Esophagus muscularis mucosa (tissue), 3 donors: ENCODE measurements around the gene STK4.
A peak's percentile ranks its signal among the peaks of the same experiment; 100 is the strongest.

Experiments
- POLR2A ChIP-seq: fragments of 450-650 bp; IDR thresholded peaks from one replicate; pipeline ENCODE4 v1.6.1; 2017; ENCODE audit warnings: antibody characterized with exemption, moderate library complexity, mild to moderate bottlenecking, low read depth
- POLR2AphosphoS5 ChIP-seq, 2 donors: sonication (generic); formaldehyde crosslinking; IDR thresholded peaks; one replicate each; pipeline ENCODE4 v1.6.1; 2017; ENCODE audit warnings: antibody characterized with exemption in 2 of 2
- TF ChIP-seq, protein P1 (sequence below), 3 experiments: fragments of 200-600 bp in 2 of 3; fragments of 450-650 bp in 1 of 3; sonication (generic) in 2 of 3; IDR thresholded peaks; one replicate each; pipeline ENCODE4 v1.5.1; 2017 to 2019; ENCODE audit warnings: antibody characterized with exemption in 3 of 3, mild to moderate bottlenecking in 2 of 3, moderate library complexity in 1 of 3

DNA sequence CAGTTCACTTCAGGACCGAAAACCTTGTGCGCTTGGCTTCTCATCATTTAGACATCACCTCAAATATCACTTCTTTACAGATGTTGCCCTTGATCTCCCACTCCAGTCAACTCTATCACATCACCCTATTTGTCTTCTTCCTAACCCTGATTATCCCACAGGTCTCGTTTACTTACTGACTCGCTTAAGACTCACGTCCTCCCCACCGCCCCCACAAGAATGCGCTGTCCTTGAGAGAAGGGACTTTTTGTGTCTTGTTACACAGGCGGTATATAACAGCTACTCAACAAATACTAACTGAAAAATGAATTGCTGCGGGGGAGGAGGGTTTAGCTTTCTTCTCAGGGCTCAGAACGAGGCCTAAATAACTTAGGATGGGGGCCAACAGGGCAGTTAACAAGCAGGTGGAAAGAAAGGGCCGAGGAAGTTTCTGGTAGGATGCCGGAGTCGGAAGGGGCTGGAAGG lies 6.6 kb upstream of the STK4 start:
- TF ChIP-seq, protein P1, sequence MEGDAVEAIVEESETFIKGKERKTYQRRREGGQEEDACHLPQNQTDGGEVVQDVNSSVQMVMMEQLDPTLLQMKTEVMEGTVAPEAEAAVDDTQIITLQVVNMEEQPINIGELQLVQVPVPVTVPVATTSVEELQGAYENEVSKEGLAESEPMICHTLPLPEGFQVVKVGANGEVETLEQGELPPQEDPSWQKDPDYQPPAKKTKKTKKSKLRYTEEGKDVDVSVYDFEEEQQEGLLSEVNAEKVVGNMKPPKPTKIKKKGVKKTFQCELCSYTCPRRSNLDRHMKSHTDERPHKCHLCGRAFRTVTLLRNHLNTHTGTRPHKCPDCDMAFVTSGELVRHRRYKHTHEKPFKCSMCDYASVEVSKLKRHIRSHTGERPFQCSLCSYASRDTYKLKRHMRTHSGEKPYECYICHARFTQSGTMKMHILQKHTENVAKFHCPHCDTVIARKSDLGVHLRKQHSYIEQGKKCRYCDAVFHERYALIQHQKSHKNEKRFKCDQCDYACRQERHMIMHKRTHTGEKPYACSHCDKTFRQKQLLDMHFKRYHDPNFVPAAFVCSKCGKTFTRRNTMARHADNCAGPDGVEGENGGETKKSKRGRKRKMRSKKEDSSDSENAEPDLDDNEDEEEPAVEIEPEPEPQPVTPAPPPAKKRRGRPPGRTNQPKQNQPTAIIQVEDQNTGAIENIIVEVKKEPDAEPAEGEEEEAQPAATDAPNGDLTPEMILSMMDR (IDR thresholded peaks at IDR 0.05) = peak in 1 of 3 experiments; percentile 3
- TF ChIP-seq POLR2A (no peak), POLR2AphosphoS5 (IDR thresholded peaks at IDR 0.05) (no peak)
